Uterus (tissue), 2 donors: ENCODE measurements around the gene YWHAQ.

ENCODE experiments used
- CTCF ChIP-seq, 4 experiments: fragments of 200-600 bp in 2 of 4; fragments of 450-650 bp in 2 of 4; sonication (generic) in 2 of 4; IDR thresholded peaks; one replicate each; pipeline ENCODE4 v1.5.1; 2016 to 2019; ENCODE audit warnings: antibody characterized with exemption in 4 of 4, mild to moderate bottlenecking in 2 of 4, moderate library complexity in 1 of 4
- POLR2A ChIP-seq, 2 donors: fragments of 450-650 bp; IDR thresholded peaks; one replicate each; pipeline ENCODE4 v1.6.1; 2016; ENCODE audit warnings: antibody characterized with exemption in 2 of 2, mild to moderate bottlenecking in 1 of 2, moderate library complexity in 1 of 2

GRCh38 chr2:9578467-9579235 lies 52.1 kb downstream of the YWHAQ start:
- TF ChIP-seq CTCF (IDR thresholded peaks at IDR 0.05) (no peak), POLR2A (IDR thresholded peaks at IDR 0.05) (no peak)
